G401.6 (cell line): ENCODE data around the gene GRAMD2B.

Source experiments
- FAIRE-seq: peaks from 2 replicates; lab custom pipeline; 2012; peaks lifted over from hg19 to GRCh38; lab: Jason Lieb, UNC

GRAMD2B gene

GRCh38 chr5:126543660-126544059 lies 120.5 kb downstream of the GRAMD2B start:
- no peak for FAIRE-seq
